Sigmoid colon (tissue), 7 donors: ENCODE data around the gene AKIP1. TPM values are rescaled to one million over a fixed set of nuclear protein-coding genes. Genes with fewer than 3 reads are reported as not detected.

Source experiments
- DNase-seq: peaks from one replicate; pipeline ENCODE4 v3.0.0-alpha.2; 2019
- H3K27ac ChIP-seq, 4 donors: fragments of 200-600 bp; sonication (generic); one replicate each; pipeline ENCODE4 v1.5.1; 2016 to 2019; ENCODE audit warnings: mild to moderate bottlenecking in 1 of 4
- H3K27me3 ChIP-seq, 3 donors: fragments of 200-600 bp; sonication (generic); one replicate each; pipeline ENCODE4 v1.5.1; 2019; ENCODE audit warnings: mild to moderate bottlenecking in 1 of 3
- H3K36me3 ChIP-seq, 4 donors: fragments of 200-600 bp; sonication (generic); one replicate each; pipeline ENCODE4 v1.5.1; 2016 to 2019
- H3K4me1 ChIP-seq, 4 donors: fragments of 200-600 bp; sonication (generic); one replicate each; pipeline ENCODE4 v1.5.1; 2017 to 2019
- H3K4me3 ChIP-seq, 4 donors: fragments of 200-600 bp; sonication (generic); one replicate each; pipeline ENCODE4 v1.5.1; 2017 to 2019; ENCODE audit warnings: mild to moderate bottlenecking in 2 of 4, moderate library complexity in 1 of 4
- H3K9me3 ChIP-seq, 4 donors: fragments of 200-600 bp in 3 of 4; sonication (generic) in 3 of 4; one replicate each; pipeline versions ENCODE4 v1.5.1 to v1.6.1; 2013 to 2019
- EP300 ChIP-seq, 4 donors: sonication (generic); formaldehyde crosslinking; IDR thresholded peaks; one replicate each; pipeline ENCODE4 v1.6.1; 2017; ENCODE audit warnings: antibody characterized with exemption in 4 of 4
- POLR2A ChIP-seq, 2 donors: fragments of 450-650 bp; IDR thresholded peaks; one replicate each; pipeline ENCODE4 v1.6.1; 2016; ENCODE audit warnings: antibody characterized with exemption in 2 of 2, mild to moderate bottlenecking in 2 of 2, moderate library complexity in 2 of 2
- POLR2AphosphoS5 ChIP-seq, 4 donors: sonication (generic); formaldehyde crosslinking; IDR thresholded peaks; one replicate each; pipeline ENCODE4 v1.6.1; 2017; ENCODE audit warnings: antibody characterized with exemption in 4 of 4
- WGBS, 2 donors: extraction: QIAGEN DNeasy Blood & Tissue Kit; methylation state at CpG; one replicate each; pipeline ENCODE4 v1.1.7; 2013; 5-methylcytosine and 5-hydroxymethylcytosine counted together
- intact Hi-C: fragments of 100-400 bp; cut with DNase I; formaldehyde crosslinking; loops from one replicate; pipeline ENCODE4 v1.15.1; 2023
- polyA plus RNA-seq, 3 donors: library from polyadenylated mRNA; stranded (reverse); fragments of 200-250 nt; gene quantifications; one replicate each; pipeline ENCODE4 v1.2.3, GENCODE V29; 2013
- total RNA-seq, 4 donors: library from RNA; depleted of rRNA; stranded (reverse); fragments of >200 nt; gene quantifications; one replicate each; pipeline ENCODE4 v1.1.0, GENCODE V29; 2016
- TF ChIP-seq, protein P1 (sequence below), 4 experiments: fragments of 450-650 bp in 3 of 4; fragments of 200-600 bp in 1 of 4; IDR thresholded peaks; one replicate each; pipeline ENCODE4 v1.5.1; 2016 to 2019; ENCODE audit warnings: antibody characterized with exemption in 4 of 4, mild to moderate bottlenecking in 3 of 4, moderate library complexity in 2 of 4
- donor health status: healthy with polysubstance abuse.
- donor health status: Bipolar disorder and iron deficiency.
- donor health status: healthy.

AKIP1 gene
- total and polyA plus RNA-seq, 7 donors: 18.0 to 33.2 (median 21.6) TPM

DNA sequence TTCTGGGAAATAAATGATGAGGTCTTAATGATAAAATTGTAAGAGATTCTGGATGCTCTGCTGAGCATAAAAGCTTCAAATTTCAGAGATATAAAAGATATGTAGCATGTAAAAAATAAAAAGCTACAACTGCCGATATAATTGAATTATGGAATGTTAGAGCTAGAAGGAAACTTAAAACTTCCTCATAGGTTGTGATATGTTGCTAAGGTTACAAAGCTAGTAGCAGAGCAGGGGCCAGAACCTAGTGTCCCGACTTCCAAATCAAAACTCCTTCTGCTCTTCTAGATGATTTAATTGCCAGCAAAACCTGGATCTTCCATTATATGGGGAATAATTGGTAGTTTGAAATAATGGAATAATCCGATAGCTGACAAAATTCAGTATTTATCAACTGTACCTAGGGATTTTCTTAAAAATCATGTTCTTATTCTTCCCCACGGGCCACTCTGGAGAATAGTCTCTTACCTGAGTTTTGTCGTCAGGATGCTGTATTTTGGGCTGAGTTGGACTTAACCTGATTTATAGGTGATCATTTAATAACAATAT lies 31.6 kb downstream of the AKIP1 start, which contains the start of gene ASCL3:
ASCL3 (minus strand) TSS at position 499 of the 549 bp plus-strand sequence. CDS start 4,855 bp downstream, outside the sequence.
- WGBS, 2 donors: 68 to 79% methylated on average over 5 of the region's 5 CpGs
- H3K9me3 ChIP-seq: no peaks in the 10 kb centered on the region
- H3K4me1 ChIP-seq: no peaks in the 10 kb centered on the region
- no peaks in the 10 kb centered on the region for H3K27me3 ChIP-seq
- H3K27ac ChIP-seq: no peak within 1 kb of the TSS
- intact Hi-C loops: no loop called here
- peaks cover 0 to 16% (median 5%) of the 10 kb centered on the region in 4 donors for H3K36me3 ChIP-seq
- H3K4me3 ChIP-seq: no peak within 1 kb of the TSS
- DNase-seq: no peak
- TF ChIP-seq POLR2A (IDR thresholded peaks at IDR 0.05): no peak
- TF ChIP-seq POLR2AphosphoS5 (IDR thresholded peaks at IDR 0.05): no peak
- TF ChIP-seq EP300 (IDR thresholded peaks at IDR 0.05): no peak
- TF ChIP-seq, protein P1, sequence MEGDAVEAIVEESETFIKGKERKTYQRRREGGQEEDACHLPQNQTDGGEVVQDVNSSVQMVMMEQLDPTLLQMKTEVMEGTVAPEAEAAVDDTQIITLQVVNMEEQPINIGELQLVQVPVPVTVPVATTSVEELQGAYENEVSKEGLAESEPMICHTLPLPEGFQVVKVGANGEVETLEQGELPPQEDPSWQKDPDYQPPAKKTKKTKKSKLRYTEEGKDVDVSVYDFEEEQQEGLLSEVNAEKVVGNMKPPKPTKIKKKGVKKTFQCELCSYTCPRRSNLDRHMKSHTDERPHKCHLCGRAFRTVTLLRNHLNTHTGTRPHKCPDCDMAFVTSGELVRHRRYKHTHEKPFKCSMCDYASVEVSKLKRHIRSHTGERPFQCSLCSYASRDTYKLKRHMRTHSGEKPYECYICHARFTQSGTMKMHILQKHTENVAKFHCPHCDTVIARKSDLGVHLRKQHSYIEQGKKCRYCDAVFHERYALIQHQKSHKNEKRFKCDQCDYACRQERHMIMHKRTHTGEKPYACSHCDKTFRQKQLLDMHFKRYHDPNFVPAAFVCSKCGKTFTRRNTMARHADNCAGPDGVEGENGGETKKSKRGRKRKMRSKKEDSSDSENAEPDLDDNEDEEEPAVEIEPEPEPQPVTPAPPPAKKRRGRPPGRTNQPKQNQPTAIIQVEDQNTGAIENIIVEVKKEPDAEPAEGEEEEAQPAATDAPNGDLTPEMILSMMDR (IDR thresholded peaks at IDR 0.05): no peak

DNA sequence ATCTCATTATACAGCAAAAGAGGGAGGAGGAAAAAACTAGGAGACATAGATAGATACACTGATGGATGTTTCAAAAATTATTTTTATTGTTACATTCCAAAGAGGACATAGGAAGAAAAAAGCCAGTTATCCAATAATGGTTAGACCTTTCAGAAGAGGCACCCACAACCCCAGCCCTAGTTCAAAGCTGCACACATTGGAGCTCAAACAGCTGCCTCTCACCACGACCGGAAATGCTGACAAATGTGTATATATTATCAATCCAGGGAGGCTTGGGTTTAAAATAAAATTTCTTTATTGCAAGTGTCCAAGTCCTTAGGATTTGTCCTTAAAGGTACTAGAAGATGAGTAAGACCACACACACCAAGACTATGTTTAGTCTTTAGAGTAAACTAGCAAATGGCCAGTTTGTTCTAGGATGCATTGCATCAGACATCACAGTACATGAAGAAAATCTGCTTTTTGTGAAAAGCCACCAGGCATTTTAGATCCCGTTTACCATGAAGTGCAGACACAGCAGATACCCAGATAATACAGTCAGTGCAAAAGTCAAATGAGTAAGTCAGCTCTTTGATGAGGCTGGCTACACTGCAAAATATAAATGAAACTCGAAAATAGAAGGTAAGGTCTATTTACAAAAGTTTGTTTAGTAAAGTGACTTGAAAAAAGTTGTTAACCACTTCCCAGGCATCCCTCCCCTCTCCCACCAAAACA lies 36.4 kb downstream of the AKIP1 start:
- Histone ChIP-seq H3K4me3 (no peak overlapping the region), H3K36me3 (peaks cover under 1 to 63% (median 12%) of the 10 kb centered on the region in 4 donors), H3K27me3 (no peaks in the 10 kb centered on the region), H3K4me1 (no peaks in the 10 kb centered on the region), H3K27ac (no peak overlapping the region), H3K9me3 (no peaks in the 10 kb centered on the region)
- intact Hi-C loops: no loop called here
- no peak for DNase-seq
- WGBS, 2 donors: 73 to 79% methylated on average over 4 of the region's 4 CpGs
- TF ChIP-seq, protein P1 (IDR thresholded peaks at IDR 0.05): no peak
- no peak for TF ChIP-seq EP300 (IDR thresholded peaks at IDR 0.05)
- no peak for TF ChIP-seq POLR2A (IDR thresholded peaks at IDR 0.05)
- no peak for TF ChIP-seq POLR2AphosphoS5 (IDR thresholded peaks at IDR 0.05)

DNA sequence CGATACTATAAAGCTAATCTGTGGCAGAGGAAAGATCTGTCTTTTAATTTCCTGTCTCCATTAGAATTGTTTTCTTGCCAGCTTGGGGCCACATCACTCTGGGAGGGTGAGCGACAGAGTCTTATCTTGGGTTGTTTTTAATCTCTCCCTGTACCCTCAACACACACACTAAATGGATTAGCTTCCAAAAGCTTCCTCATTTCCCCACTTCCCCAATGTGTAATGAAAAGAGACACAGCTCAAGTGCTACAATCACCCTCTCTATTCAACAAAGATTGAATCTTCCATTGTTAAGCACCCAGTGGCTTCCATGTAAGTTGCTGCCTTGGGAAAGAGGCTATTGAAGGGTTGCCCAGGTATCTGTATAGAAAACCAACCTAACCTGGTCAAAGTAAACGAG lies 37.9 kb downstream of the AKIP1 start:
- Histone ChIP-seq H3K9me3 (no peaks in the 10 kb centered on the region), H3K4me3 (no peak overlapping the region), H3K27me3 (no peaks in the 10 kb centered on the region), H3K27ac (no peak overlapping the region), H3K4me1 (no peaks in the 10 kb centered on the region), H3K36me3 (peaks cover 4 to 78% (median 16%) of the 10 kb centered on the region in 4 donors)
- WGBS, 2 donors: 65 to 85% methylated on average over 3 of the region's 3 CpGs
- intact Hi-C loops: no loop called here
- TF ChIP-seq, protein P1 (IDR thresholded peaks at IDR 0.05): no peak
- no peak for TF ChIP-seq POLR2A (IDR thresholded peaks at IDR 0.05)
- TF ChIP-seq EP300 (IDR thresholded peaks at IDR 0.05): no peak
- TF ChIP-seq POLR2AphosphoS5 (IDR thresholded peaks at IDR 0.05): no peak
- DNase-seq: no peak

DNA sequence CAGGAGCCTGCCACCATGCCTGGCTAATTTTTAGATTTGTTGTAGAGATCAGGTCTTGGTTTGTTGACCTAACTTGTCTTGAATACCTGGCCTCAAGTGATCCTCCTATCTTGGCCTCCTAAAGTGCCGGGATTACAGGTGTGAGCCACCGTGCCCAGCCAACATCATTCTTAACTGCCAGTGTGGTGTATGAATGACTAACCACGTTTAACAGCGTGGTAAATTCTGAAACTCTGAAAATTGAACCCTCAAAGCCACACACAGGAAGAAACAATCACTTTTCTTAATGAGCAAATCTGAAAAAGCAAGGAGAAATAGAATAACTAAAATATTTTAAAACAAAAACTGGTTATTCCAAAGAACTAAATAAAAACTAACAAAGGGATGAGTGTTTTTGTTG lies 45.9 kb downstream of the AKIP1 start:
- intact Hi-C loops: no loop called here
- Histone ChIP-seq H3K4me3 (no peak overlapping the region), H3K4me1 (peaks cover 0 to 21% (median 16%) of the 10 kb centered on the region in 4 donors), H3K27me3 (no peaks in the 10 kb centered on the region), H3K27ac (no peak overlapping the region), H3K36me3 (peaks cover 6 to 50% (median 14%) of the 10 kb centered on the region in 4 donors), H3K9me3 (no peaks in the 10 kb centered on the region)
- DNase-seq: no peak
- 80 to 89% methylated on average over 4 of the region's 4 CpGs for WGBS, 2 donors
- no peak for TF ChIP-seq POLR2A (IDR thresholded peaks at IDR 0.05)
- TF ChIP-seq POLR2AphosphoS5 (IDR thresholded peaks at IDR 0.05): no peak
- TF ChIP-seq EP300 (IDR thresholded peaks at IDR 0.05): no peak
- TF ChIP-seq, protein P1 (IDR thresholded peaks at IDR 0.05): no peak
